Measurements from ENCODE around the gene GMDS. TPM values are rescaled to one million over a fixed set of nuclear protein-coding genes. Genes with fewer than 3 reads are reported as not detected.

The GMDS gene
- total RNA-seq, 1 donor from 2014 or later, result 17.9 TPM

DNA sequence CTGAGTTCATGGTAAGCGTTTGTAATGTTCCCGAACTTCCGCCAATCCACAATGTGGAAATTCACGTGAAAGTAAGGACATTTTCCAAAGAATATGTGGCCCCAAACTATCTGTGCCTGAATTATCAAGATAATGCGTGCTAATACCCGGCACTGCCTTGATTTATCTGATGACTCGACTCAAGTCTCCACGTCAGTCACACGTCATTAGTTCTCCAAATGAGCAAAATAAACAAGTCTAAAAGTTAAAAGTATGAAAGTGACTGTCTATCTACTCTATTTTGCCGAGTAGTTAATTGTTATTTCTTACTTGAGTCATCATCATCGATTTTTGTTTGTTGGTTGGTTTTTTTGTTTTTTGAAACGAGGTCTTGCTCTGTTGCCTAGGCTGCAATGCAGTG lies 657.4 kb downstream of the GMDS start:
- DNase-seq (ENCODE audit: low read depth), result no peak
- H3K4me3 ChIP-seq (ENCODE audit: low read depth, low read length), result no peak overlapping the region
- TF ChIP-seq, protein P1, sequence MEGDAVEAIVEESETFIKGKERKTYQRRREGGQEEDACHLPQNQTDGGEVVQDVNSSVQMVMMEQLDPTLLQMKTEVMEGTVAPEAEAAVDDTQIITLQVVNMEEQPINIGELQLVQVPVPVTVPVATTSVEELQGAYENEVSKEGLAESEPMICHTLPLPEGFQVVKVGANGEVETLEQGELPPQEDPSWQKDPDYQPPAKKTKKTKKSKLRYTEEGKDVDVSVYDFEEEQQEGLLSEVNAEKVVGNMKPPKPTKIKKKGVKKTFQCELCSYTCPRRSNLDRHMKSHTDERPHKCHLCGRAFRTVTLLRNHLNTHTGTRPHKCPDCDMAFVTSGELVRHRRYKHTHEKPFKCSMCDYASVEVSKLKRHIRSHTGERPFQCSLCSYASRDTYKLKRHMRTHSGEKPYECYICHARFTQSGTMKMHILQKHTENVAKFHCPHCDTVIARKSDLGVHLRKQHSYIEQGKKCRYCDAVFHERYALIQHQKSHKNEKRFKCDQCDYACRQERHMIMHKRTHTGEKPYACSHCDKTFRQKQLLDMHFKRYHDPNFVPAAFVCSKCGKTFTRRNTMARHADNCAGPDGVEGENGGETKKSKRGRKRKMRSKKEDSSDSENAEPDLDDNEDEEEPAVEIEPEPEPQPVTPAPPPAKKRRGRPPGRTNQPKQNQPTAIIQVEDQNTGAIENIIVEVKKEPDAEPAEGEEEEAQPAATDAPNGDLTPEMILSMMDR (conservative IDR thresholded peaks at IDR 0.05; ENCODE audit: low read depth, low read length), result no peak

DNA sequence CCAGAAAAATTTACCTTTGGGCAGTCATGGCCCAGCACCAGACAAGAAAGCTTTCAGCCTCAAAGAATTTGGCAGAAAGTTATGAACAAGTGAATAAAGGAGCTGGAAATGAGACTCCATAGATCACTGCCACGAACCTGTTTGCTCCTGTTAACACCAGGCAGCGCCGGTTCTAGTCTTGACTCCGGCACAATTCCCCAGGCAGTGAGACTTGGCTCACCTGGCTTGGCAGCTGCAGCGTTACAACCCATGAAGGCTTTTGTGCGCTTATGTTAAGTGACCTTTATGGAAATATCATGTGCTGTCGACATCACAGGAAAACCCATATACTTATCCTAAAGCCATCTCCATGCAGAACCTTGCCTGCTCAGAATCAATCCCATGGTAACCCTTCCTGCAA lies 657.9 kb downstream of the GMDS start:
- no peak overlapping the region for H3K4me3 ChIP-seq (ENCODE audit: low read depth, low read length)
- DNase-seq (ENCODE audit: low read depth), result no peak
- TF ChIP-seq, protein P1 (conservative IDR thresholded peaks at IDR 0.05; ENCODE audit: low read depth, low read length), result no peak

DNA sequence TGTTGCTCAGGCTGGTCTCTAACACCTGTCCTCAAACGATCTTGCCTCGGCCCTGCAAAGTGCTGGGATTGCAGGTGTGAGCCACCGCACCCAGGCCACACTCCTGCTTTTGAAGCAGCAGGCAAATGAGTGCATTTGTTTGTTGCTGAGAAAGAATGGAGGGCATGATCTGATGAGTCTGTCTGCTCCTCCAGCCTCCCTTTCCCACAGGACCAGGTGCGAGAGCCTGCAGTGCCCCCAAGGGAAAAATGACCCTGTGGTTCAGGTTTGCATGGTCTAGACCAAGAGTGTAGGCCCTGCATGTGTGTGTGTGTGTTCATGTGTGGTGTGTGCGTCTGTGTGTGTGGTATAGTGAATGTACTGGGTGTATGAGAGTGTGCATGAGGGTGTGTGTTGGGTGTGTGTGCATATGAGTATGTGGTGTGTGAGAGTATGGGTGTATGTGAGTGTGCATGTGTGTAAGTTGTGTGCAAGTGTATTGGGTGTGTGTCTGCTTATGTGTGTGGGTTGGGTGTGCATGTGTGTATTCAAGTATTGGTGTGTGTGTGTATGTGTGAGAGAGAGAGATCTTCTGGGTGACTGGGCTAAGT lies 658.4 kb downstream of the GMDS start:
- no peak overlapping the region for H3K4me3 ChIP-seq (ENCODE audit: low read depth, low read length)
- TF ChIP-seq, protein P1 (conservative IDR thresholded peaks at IDR 0.05; ENCODE audit: low read depth, low read length), result no peak
- no peak for DNase-seq (ENCODE audit: low read depth)

DNA sequence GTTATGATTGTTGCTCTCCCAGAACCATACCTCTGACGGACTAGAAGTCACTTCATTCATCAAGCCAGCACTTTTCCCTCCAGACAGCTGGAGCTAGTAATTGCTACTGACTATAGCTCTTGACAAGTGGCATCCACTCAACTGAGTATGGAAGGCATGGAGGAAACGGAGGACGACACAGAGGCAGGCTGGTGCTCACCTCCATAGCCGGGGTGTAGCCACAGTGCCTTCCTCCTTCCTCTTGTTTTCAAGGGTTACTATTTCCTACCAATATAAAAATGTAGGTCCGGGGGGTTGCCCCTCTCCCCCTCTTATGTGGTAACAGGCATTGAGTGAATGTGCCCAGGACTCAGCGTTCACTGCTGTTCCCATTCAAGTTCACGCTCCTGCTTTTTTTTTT lies 659.1 kb downstream of the GMDS start:
- no peak for DNase-seq (ENCODE audit: low read depth)
- TF ChIP-seq, protein P1 (conservative IDR thresholded peaks at IDR 0.05; ENCODE audit: low read depth, low read length), result no peak
- no peak overlapping the region for H3K4me3 ChIP-seq (ENCODE audit: low read depth, low read length)

DNA sequence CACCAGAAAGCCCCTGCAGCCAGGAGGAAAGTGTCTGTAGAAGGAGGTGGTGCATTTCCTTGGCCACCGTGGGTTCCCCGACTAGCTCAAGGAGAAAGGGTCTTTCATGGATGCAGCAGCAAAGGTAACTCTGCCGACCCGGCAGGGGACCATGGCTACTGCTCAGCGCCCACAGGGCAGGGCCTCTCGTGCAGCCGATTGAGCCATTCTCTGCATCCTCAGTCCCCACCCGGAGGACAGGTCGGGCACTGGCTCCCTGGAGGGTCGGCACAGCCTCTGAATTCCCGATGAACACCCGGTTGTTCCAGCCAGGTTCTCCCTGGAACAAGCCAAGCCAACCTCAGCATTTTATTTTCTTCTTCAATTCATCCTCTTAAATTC lies 659.7 kb downstream of the GMDS start:
- TF ChIP-seq, protein P1 (conservative IDR thresholded peaks at IDR 0.05; ENCODE audit: low read depth, low read length), result no peak
- no peak overlapping the region for H3K4me3 ChIP-seq (ENCODE audit: low read depth, low read length)
- DNase-seq (ENCODE audit: low read depth), result no peak

DNA sequence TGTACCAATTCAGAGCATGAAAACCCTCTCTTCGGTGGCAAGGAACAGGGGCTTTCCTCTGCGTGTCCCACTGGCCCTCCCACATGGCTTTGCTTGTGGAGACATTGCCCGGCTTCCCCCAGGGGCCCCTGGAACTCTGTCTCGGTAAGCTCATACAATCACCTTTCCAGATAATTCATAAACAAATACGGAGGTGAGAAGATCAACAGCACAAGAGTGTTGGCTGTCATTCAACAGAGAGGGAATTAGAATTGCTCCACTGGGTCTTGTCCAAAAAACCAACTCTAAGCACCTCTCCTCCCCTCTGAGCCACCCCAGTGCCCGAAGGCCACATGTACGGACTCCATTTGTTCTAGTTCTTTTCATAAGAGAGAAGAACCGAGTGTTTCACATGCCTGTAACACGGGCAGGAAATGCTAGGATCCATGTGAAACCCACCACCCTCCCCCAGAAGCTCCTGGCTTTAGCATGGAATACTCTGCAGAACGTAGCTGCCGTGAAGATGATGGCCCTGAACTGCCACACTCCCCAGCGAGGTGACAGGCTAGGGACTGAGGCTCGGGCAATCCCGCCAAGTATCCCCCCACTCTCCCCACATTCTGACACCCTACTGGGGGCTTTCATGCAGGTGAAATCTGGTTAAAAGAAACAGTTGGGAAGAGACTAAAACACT lies 660.3 kb downstream of the GMDS start:
- DNase-seq (ENCODE audit: low read depth), result no peak
- TF ChIP-seq, protein P1 (conservative IDR thresholded peaks at IDR 0.05; ENCODE audit: low read depth, low read length), result no peak
- no peak overlapping the region for H3K4me3 ChIP-seq (ENCODE audit: low read depth, low read length)

DNA sequence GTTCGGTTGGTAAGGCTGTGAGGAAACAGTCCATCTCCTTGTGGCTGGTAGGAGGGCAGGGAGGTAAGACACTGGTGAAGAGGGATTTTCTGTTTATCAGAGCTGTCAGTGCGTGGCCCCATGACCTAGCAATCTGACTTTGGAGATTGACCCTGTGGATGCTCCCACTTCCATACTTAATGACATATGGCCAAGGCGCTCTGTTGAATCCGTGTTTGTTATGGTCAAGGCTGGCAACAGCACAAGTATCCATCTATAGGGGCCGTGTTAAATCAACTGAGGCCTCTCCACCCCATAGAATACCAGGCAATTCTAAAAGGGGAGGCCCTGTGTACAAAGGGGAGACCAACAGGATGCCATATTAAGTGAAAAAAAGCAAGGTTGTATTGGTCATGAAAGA lies 661.3 kb downstream of the GMDS start:
- H3K4me3 ChIP-seq (ENCODE audit: low read depth, low read length), result no peak overlapping the region
- no peak for DNase-seq (ENCODE audit: low read depth)
- TF ChIP-seq, protein P1 (conservative IDR thresholded peaks at IDR 0.05; ENCODE audit: low read depth, low read length), result no peak
